NCI-H345 (cell line): Measurements from ENCODE around the gene NFKB2.
A peak's percentile ranks its signal among the peaks of the same experiment; 100 is the strongest.

Source experiments
- DNase-seq: peaks from one replicate; lab custom pipeline; 2025; lab: John Stamatoyannopoulos, UW

NFKB2 gene

GRCh38 chr10:102394801-102395399, 605 bp upstream of the NFKB2 start:
- peak; percentile 37 for DNase-seq

GRCh38 chr10:102396317-102396650, 779 bp downstream of the NFKB2 start:
- no peak for DNase-seq

- no peak for DNase-seq
These were observed 1.2 kb downstream of the NFKB2 start for GRCh38 chr10:102396730-102397151.

- no peak for DNase-seq
These were observed 2.0 kb downstream of the NFKB2 start for GRCh38 chr10:102397222-102398171.

- DNase-seq: no peak
These were observed 2.9 kb downstream of the NFKB2 start for GRCh38 chr10:102398172-102399020.

GRCh38 chr10:102399217-102400021, 3.9 kb downstream of the NFKB2 start:
- DNase-seq: peak; percentile 81

- peak; percentile 43 for DNase-seq
These were observed 4.6 kb downstream of the NFKB2 start for GRCh38 chr10:102400076-102400475.

- no peak for DNase-seq
These were observed 5.3 kb downstream of the NFKB2 start for GRCh38 chr10:102400598-102401341.

- no peak for DNase-seq
These were observed 5.8 kb downstream of the NFKB2 start for GRCh38 chr10:102401342-102401654.

GRCh38 chr10:102401735-102402511, 6.4 kb downstream of the NFKB2 start:
- no peak for DNase-seq

GRCh38 chr10:102402512-102402896, 7.0 kb downstream of the NFKB2 start:
- DNase-seq: no peak

- no peak for DNase-seq
These were observed 7.6 kb downstream of the NFKB2 start for GRCh38 chr10:102403115-102403514.

GRCh38 chr10:102404361-102405107, 9.0 kb downstream of the NFKB2 start:
- DNase-seq: no peak

GRCh38 chr10:102405108-102405571, 9.6 kb downstream of the NFKB2 start:
- no peak for DNase-seq

- DNase-seq: no peak
These were observed 10.1 kb downstream of the NFKB2 start for GRCh38 chr10:102405632-102406031.

- no peak for DNase-seq
These were observed 11.3 kb downstream of the NFKB2 start for GRCh38 chr10:102406815-102407214.

GRCh38 chr10:102407425-102408130, 12.1 kb downstream of the NFKB2 start:
- DNase-seq: no peak

GRCh38 chr10:102408131-102408727, 12.7 kb downstream of the NFKB2 start:
- no peak for DNase-seq
